OCI-M2 (cell line): ENCODE results near the gene C6orf118.

ENCODE experiments used
- DNase-seq: peaks from one replicate; lab custom pipeline; 2025; ENCODE audit not compliant: unreplicated experiment; lab: John Stamatoyannopoulos, UW

Gene C6orf118

GRCh38 chr6:165308926-165309731 is at the start of gene C6orf118:
Gene C6orf118 (minus strand): TSS chr6:165309605. CDS start chr6:165309586, 19 bp downstream.
- DNase-seq: no peak

- no peak for DNase-seq
Observed at GRCh38 chr6:165345700-165346099, 36.3 kb upstream of the C6orf118 start.

GRCh38 chr6:165340532-165340931 is 31.1 kb upstream of the C6orf118 start:
- no peak for DNase-seq

GRCh38 chr6:165325609-165326008 is 16.2 kb upstream of the C6orf118 start:
- no peak for DNase-seq

- DNase-seq: no peak
Observed at GRCh38 chr6:165321555-165322145, 12.2 kb upstream of the C6orf118 start.

- no peak for DNase-seq
Observed at GRCh38 chr6:165321150-165321549, 11.7 kb upstream of the C6orf118 start.

- DNase-seq: no peak
Observed at GRCh38 chr6:165317723-165318122, 8.3 kb upstream of the C6orf118 start.

GRCh38 chr6:165306955-165307354 is 2.5 kb downstream of the C6orf118 start:
- no peak for DNase-seq

- DNase-seq: no peak
Observed at GRCh38 chr6:165301372-165302246, 7.8 kb downstream of the C6orf118 start.

GRCh38 chr6:165300422-165300936 is 8.9 kb downstream of the C6orf118 start:
- no peak for DNase-seq

GRCh38 chr6:165298875-165299274 is 10.5 kb downstream of the C6orf118 start:
- no peak for DNase-seq

GRCh38 chr6:165298402-165298801 is 11.0 kb downstream of the C6orf118 start:
- no peak for DNase-seq

- DNase-seq: no peak
Observed at GRCh38 chr6:165292657-165293056, 16.7 kb downstream of the C6orf118 start.

GRCh38 chr6:165274611-165275010 is 34.8 kb downstream of the C6orf118 start:
- no peak for DNase-seq

GRCh38 chr6:165272585-165272984 is 36.8 kb downstream of the C6orf118 start:
- DNase-seq: no peak

- DNase-seq: no peak
Observed at GRCh38 chr6:165268987-165269386, 40.4 kb downstream of the C6orf118 start.

GRCh38 chr6:165266621-165267020 is 42.8 kb downstream of the C6orf118 start:
- DNase-seq: no peak

- DNase-seq: no peak
Observed at GRCh38 chr6:165266191-165266590, 43.2 kb downstream of the C6orf118 start.

GRCh38 chr6:165260462-165260861 is 48.9 kb downstream of the C6orf118 start:
- no peak for DNase-seq

GRCh38 chr6:165249808-165250207 is 59.6 kb downstream of the C6orf118 start:
- DNase-seq: no peak

GRCh38 chr6:165245701-165246100 is 63.7 kb downstream of the C6orf118 start:
- DNase-seq: no peak
